HFFc6 (cell line): ENCODE results near the gene AKT1. TPM values are rescaled to one million over a fixed set of nuclear protein-coding genes. Genes with fewer than 3 reads are reported as not detected.

ENCODE experiments used
- DNase-seq: peaks from one replicate; pipeline ENCODE4 v3.0.0-alpha.2; 2018
- H3K27ac Mint-ChIP-seq: 2 replicates; pipeline ENCODE4 v1.8.0; 2020; ENCODE audit warnings: mild to moderate bottlenecking, mixed read lengths
- H3K27me3 Mint-ChIP-seq: 2 replicates; pipeline ENCODE4 v1.8.0; 2021; ENCODE audit warnings: mild to moderate bottlenecking, moderate library complexity, mixed read lengths; ENCODE audit not compliant: insufficient read depth
- H3K36me3 Mint-ChIP-seq: 2 replicates; pipeline ENCODE4 v1.8.0; 2021; ENCODE audit warnings: low read depth, mixed read lengths
- H3K4me1 Mint-ChIP-seq: 2 replicates; pipeline ENCODE4 v1.8.0; 2020; ENCODE audit warnings: low read depth, mixed read lengths
- H3K4me3 Mint-ChIP-seq: 2 replicates; pipeline ENCODE4 v1.8.0; 2020; ENCODE audit warnings: mild to moderate bottlenecking, moderate library complexity, mixed read lengths
- H3K9me3 Mint-ChIP-seq: 2 replicates; pipeline ENCODE4 v1.8.0; 2020; ENCODE audit warnings: mild to moderate bottlenecking, mixed read lengths
- total RNA-seq, 6 experiments: library from RNA; stranded (reverse); fragmentation: NEBNext Ultra II Directional; extraction: Animal tissue kit (Norgen Biotek cat#: 25700); gene quantifications; 2 replicates in 1 of 6; 3 replicates in 5 of 6; pipeline ENCODE4 v1.2.3, GENCODE V29; 2021
- TF ChIP-seq, protein P1 (sequence below): fragments of 200-600 bp; sonication (generic); IDR thresholded peaks from 2 replicates; pipeline ENCODE4 v1.5.0; 2021; ENCODE audit warnings: antibody characterized with exemption, mild to moderate bottlenecking

The AKT1 gene
- total RNA-seq, 6 experiments from 2014 or later: 164 to 191 (median 173) TPM

DNA sequence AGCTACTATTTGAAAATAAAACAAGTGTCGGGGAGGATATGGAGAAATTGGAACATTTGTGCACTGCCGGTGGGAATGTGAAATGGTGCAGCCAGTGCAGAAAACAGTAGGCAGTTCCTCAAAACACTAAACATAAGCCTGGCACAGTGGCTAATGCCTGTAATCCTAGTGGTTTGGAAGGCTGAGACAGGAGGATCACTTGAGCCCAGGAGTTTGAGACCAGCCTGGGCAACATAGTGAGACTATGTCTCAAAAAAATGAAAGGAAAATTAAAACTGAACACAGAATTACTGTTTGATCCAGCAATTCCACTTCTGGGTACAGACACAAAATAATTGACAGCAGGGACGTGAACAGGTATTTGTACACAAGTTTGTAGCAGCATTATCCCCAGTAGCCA, 30.0 kb downstream of the AKT1 start:
- H3K4me1 Mint-ChIP-seq: peaks cover 8% of the 10 kb centered on the region; the same call in 1 of the 2 replicates

DNA sequence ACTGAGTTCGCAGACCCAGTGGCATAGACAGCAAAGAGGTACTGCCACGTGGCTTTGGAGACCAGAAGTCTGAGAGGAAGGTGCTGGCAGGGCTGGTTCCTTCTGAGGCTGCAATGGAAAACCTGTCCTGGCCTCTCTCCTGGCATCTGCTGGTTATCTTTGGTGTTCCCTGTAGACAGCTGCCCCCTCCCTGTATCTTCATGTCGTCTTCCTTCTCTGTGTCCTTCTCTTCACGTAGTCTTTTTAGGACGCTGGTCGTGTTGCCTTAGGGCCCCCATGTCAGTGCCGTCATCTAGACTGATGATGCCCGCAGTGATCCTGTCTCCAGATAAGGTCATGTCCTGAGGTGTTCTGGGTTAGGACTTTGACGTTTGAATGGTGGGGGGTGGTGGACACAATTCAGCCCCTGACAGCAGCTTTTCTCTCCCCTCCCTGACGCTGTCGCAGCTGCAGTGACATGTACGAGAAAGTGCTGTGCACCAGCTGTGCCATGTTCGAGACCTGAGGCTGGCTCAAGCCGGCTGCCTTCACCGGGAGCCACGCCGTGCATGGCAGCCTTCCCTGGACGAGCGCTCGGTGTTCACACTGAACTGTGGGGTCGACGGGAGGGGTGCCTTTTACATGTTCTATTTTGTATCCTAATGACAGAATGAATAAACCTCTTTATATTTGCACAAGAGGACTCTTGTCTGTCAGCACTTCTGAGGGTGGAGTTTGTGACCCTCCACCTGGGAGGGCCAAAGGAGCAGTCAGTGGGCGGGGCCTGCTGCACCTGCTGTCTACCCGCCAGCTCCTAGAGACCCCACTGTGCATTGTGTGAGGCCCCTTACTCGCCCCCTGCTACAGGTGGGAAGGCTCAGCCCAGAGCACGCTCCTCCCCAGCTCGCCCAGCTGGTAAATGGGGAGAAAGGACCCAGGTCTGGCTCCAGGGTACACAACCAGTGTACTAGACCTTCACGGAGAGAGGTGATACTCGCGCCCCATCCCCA, 36.3 kb downstream of the AKT1 start:
- DNase-seq: no peak
- H3K27ac Mint-ChIP-seq: no peak overlapping the region
- no peak overlapping the region for H3K4me3 Mint-ChIP-seq
- H3K4me1 Mint-ChIP-seq: peaks cover 11% of the 10 kb centered on the region
- peaks cover 11% of the 10 kb centered on the region for H3K36me3 Mint-ChIP-seq
- no peaks in the 10 kb centered on the region for H3K9me3 Mint-ChIP-seq
- no peaks in the 10 kb centered on the region for H3K27me3 Mint-ChIP-seq
- TF ChIP-seq, protein P1, sequence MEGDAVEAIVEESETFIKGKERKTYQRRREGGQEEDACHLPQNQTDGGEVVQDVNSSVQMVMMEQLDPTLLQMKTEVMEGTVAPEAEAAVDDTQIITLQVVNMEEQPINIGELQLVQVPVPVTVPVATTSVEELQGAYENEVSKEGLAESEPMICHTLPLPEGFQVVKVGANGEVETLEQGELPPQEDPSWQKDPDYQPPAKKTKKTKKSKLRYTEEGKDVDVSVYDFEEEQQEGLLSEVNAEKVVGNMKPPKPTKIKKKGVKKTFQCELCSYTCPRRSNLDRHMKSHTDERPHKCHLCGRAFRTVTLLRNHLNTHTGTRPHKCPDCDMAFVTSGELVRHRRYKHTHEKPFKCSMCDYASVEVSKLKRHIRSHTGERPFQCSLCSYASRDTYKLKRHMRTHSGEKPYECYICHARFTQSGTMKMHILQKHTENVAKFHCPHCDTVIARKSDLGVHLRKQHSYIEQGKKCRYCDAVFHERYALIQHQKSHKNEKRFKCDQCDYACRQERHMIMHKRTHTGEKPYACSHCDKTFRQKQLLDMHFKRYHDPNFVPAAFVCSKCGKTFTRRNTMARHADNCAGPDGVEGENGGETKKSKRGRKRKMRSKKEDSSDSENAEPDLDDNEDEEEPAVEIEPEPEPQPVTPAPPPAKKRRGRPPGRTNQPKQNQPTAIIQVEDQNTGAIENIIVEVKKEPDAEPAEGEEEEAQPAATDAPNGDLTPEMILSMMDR: no peak

More for the DNA sequence above, 30.0 kb downstream of the AKT1 start:
- DNase-seq: no peak
- no peaks in the 10 kb centered on the region for H3K9me3 Mint-ChIP-seq
- H3K4me3 Mint-ChIP-seq: no peak overlapping the region
- H3K27me3 Mint-ChIP-seq: no peaks in the 10 kb centered on the region; the same call in 1 of the 2 replicates
- no peak overlapping the region for H3K27ac Mint-ChIP-seq
- TF ChIP-seq, protein P1: no peak
- H3K36me3 Mint-ChIP-seq: peaks cover 17% of the 10 kb centered on the region

DNA sequence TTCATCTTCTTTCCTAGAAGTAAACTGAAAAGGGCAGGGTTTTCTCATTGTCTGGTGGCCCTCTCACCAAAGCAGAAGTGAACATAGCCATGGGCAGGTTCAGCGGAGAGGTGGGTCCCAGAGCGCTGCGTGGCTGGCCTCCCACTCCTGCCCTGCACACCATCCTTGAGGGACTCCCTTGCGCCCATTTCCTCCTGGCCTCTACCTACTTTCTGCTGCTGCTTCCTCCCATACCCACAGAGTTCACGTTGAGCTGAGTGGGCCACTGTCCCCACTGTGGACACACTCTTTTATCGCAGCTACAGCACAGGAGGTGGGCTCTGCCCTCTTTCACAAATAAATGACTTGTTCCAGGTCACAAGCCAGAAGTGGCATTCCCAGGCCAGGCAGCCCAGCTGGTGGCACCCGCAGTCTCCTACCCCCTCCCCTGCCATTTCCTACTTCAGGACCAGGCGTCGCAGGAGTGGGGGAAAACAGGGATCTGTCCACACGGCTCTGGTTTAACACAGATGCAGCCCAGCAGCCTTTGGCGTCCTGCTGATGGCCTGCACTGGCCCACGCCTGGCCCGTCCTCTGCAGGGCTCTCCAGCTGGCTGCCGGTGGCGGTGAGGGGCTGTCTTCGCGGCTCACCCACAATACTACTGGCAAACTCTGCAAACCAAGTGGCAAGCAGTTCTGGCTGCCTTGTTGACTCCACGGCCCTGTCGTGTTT, 37.7 kb downstream of the AKT1 start:
- TF ChIP-seq, protein P1: no peak
- DNase-seq: no peak
- Mint-ChIP-seq H3K27me3 (no peaks in the 10 kb centered on the region), H3K36me3 (peaks cover 11% of the 10 kb centered on the region), H3K27ac (no peak overlapping the region), H3K9me3 (no peaks in the 10 kb centered on the region), H3K4me3 (no peak overlapping the region), H3K4me1 (peaks cover 19% of the 10 kb centered on the region)

DNA sequence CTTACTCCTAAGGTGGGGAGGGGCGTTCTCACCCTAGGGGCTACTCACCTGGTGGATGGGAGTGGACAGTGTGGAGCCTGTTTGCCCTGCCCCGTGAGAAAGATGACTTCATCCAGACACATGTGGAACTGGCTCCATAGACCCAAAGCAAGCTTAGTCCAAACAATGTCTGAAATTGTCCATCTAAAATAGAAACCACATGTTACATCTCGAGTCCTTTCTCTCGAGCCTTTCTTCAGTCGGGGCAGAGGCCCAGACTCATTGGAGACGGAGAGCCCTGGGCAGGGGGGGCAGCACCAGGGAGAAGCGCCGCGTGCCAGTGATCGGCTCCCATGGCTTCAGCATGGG, 38.3 kb downstream of the AKT1 start:
- Mint-ChIP-seq H3K36me3 (peaks cover 9% of the 10 kb centered on the region), H3K9me3 (no peaks in the 10 kb centered on the region), H3K4me1 (peaks cover 19% of the 10 kb centered on the region), H3K27ac (no peak overlapping the region), H3K27me3 (no peaks in the 10 kb centered on the region), H3K4me3 (no peak overlapping the region)
- no peak for DNase-seq
- TF ChIP-seq, protein P1: no peak

DNA sequence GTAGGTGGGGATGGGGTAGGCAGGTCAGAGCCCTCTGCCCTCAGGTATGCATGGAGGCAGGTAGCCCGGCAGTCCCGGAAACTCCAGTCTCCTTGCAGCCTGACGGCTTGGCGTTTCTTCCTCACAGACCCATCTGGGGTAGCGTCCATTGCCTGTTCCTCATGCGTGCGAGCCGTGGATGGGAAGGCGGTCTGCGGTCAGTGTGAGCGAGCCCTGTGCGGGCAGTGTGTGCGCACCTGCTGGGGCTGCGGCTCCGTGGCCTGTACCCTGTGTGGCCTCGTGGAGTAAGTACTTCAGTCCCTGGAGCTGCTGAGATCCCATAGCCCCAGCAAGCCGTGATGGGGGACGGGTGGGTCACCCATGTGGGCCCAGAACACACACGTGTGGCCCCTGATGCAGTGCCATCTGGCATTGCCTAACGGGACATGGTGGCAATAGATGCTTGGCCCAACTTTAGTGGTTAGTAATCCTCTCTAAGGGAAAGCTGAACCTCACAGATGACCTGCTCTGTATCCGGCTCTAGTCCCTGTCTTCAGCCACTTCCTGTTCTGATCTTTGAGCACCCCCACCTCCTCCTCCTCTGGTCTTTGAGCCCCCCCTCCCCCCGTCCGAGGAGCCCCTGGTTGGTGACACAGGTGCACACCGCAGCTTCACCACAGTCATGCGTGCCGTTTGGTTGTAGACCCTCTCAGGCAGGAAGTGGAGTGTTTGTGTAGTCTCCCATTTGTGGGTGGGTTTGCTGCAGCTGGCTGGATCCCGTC, 38.9 kb downstream of the AKT1 start:
- no peaks in the 10 kb centered on the region for H3K9me3 Mint-ChIP-seq
- H3K4me3 Mint-ChIP-seq: no peak overlapping the region

More for the DNA sequence above, 38.9 kb downstream of the AKT1 start:
- Mint-ChIP-seq H3K27me3 (no peaks in the 10 kb centered on the region), H3K36me3 (peaks cover 5% of the 10 kb centered on the region; the same call in 1 of the 2 replicates), H3K27ac (no peak overlapping the region), H3K4me1 (peaks cover 19% of the 10 kb centered on the region)
- DNase-seq: no peak
- TF ChIP-seq, protein P1: no peak
